Inflammatory macrophage treated with lipopolysaccharide for 1 hour (primary cell): Measurements from ENCODE around the gene NADK.
"Not testable (repeated sequence)": the region's sequence is repeated elsewhere in the genome, so short reads cannot be mapped to it uniquely, and the experiment has no call there.

Experiments
- DNase-seq, 2 donors: peaks; one replicate each; pipeline ENCODE4 v3.0.0-alpha.2; 2020 to 2022

Gene NADK

DNA sequence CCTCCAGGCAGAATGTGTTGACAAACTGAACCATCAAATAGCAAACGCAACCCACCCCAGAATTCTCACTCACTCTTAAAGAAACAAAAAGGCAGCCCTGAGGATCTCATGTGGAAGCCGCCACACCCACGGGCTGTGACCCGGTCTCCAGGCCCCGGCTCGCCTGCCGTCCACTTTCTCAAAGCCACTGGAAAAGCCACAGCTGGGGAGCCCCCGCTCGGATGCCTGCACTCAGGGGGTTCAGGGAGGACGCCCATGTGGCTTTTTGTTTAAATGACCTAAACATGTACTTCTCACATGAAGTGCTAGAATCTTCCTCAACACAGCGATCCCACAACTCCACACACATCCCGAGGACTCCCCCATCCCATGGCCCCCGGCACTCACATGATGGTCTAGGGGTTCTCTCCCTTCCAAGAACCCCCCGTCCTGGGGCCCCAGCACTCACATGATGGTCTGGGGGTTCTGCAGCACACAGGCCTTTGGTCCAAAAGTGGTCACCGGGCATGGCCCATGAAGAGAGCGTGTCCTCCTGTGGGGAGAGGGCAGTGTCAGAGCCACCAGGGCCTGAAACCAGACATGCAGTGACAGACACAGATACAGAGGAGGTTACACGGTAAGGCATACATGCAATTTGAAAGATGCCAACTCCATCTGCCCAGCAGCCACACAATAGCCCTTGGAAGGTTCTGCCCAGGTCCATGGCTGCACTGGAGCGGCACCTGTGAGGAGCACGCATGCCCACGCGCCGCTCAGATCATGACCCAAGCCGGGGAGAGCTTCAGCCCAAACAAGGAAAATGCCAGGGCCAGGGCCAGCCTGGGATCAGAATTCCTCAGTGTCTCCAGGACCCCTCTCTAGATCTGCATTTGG is 16.5 kb downstream of the NADK start:
- DNase-seq: no peak

DNA sequence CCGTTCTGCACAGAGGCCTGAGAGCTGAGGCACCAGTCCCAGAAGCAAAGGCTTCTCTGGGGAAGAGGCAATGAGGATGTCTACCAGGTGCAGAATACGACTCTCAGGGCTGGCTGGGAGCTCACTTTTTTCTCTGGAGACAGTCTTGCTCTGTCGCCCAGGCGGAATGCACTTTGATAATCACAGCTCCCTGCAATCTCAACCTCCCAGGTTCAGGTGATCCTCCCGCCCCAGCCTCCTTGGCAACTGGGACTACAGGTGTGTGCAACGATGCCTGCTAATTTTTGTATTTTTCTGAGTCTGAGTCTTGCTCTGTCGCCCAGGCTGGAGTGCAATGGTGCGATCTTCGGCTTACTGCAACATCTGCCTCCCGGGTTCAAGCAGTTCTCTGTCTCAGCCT is 17.6 kb downstream of the NADK start:
- DNase-seq: no peak

DNA sequence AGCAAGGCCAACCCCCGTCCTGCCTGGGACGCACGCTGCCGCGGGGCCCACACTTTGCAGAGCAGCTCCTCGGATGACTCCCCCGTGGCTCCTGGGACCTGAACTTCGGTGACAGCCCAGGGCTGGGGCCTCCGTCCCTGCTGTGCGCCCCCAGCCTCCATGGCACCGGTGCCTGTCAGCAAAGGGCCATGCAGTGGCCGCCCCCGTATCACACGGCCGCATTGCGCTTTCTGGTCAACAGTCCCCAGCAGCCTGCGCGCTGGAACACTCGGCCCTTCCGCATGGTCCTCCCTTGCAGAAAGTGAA is 18.0 kb downstream of the NADK start:
- DNase-seq: no peak

DNA sequence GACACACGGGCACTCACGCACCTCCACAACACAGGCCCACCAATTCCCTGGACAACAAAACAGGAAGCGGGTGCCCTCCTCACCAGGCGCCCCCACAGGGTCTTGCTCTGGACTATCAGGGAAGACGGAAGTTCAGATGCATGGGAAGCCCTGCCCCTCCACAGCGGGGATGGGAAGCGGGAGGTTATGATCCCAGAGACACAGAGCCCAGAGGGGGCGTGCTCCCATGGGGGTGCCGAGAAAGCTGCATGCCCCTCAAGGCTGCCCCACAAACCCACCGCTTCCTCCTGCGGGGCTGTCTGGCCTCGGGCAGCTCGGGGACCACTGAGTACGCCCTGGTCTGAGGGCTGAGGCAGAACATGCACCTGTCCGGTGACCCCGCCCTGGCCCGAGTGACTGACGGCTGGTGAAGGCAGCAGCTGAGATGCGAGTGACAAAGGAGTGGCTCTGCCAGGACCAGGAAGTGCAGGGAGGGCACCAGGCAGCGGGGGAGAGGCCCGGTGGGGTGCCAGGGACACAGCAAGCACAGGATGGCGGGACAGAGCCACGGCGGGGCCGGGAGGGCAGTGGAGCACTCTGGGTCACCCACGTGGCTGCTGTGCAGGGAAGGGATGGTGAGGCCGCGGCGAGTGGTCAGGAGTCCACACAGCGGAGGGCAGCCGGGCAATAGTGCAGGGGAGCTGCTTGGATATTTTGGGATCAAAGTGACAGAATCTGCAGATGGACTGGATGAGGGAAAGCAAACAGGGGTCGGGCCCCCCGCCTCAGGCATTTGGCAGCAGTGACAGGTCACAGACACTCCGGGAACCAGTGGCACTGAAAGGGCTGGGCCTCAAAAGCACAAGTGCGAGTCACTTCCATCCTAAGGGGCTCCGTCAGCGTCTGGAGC is 18.6 kb downstream of the NADK start:
- no peak for DNase-seq

DNA sequence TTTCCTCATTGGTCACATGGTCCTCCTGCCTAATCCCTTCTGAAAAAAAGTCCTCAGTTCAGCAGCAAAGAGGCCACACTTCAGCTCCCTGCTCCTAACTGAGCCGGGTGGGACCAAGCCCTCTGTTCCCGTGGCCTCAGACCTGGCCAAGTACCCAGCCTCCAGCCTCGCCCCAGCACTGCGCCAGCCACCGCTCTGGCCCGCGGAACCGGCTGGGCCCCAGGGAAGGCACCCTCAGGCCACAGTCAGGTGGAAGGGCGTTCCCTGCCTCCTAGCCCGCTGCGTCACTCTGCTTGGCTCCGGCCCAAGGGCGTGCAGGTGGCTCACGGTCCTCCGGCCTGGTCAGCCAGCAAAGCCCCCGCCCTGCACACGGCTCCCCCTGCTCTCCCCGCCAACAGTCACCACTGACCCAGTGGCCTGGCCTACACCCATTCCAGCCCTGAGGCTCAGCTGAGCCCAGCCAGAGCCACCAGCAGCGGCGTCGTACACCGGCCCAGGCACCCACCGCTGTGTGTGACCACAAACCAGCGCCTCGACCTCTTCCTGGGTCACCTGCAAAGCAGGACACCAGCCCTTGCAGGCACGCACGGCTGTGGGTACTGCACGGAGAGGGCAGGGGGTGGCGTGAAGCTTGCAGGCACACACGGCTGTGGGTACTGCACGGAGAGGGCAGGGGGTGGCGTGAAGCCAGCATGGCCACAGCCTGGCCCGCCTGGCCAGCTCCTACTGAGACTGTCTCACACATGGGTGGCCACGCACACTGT is 19.4 kb downstream of the NADK start:
- DNase-seq: no peak

DNA sequence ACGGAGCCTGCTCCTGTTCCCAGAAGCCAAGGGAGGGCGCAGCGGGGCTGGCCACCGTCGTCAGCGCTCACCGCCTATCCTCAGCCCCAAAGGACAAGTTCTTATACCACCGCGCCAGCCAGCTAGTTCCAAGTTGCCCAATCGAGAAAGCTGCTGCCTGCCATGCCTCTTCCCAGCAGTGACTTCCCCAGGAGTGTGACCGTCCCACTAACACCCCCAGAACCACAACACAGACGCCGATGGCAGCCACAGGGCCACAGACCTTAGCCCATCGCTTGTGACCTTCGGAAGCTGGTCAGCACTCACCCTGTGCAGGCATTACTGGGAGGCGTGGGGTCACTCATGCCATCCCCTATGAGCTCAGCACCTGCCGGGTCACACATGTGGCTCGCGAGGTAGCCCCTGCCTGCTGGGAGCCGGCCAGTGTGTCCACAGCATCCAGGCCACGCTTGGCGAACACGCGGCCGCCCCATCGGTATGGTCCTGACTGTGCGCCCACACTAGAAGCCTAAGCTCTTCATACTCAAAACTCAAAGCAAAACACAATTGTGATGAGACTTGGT is 20.1 kb downstream of the NADK start:
- DNase-seq: no peak

DNA sequence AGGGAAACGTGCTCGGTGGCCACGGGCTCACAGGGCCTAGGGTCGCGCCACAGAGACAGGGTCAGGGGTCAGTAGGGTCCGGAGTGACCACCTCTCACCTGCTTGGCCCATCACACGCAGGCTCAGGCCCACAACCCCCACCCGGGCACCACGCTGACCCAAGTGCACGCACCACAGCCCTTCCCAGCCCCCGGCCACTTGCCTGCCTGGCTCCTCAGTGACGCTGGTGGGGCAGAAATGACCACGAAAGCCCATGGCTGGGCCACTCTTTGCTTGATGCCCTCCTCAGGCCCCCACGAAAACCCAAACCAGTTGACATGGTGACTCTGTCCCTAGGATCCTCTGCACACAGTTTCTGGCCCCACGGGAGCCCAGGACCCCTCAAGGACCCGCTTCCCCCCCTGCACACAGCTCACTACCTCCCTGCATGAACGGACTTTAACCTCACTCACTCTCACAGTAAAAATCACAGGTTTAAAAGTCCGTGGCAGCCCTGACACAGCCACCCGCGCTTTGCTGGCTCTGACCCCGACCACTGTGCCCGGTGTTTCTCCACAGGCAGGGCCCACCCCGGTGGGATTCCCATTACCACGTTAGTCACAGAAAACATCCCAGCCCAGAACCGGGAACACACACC is 20.7 kb downstream of the NADK start:
- DNase-seq: no peak

DNA sequence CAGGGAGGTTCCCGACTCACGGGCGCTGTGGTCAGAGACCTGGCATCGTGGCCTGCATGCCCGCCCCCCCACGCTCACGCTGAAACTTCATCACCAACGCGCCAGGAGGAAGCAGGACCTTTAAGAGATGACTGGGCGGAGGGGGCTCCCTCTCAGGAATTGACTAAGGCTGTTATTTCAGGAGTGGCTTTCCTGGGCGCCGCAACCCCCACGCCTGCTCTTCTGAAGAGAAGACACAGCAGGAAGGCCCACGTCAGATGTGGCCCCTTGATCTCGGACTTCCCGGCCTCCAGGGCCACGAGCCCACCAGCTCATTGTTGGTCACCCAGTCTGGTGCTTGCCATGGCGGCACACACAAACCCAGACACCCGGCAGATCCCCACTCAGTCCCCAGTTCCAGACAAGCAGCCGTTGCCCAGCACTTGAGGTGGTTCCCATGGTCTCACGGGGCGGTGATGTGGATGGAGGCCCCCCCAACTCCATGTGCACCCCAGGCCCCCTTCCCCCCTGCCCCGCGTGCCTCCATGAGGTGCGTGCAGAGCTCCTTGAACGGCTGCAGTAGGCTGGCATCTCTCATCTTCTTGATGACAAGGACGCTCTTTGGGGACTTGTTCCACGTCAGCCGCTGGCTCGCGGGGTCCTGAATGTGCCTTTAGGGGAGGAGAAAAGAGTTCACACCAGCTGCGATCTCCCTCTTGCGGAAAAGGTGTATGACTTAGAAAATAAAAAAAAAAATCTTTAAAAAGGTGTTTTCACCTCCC is 21.4 kb downstream of the NADK start:
- no peak for DNase-seq

DNA sequence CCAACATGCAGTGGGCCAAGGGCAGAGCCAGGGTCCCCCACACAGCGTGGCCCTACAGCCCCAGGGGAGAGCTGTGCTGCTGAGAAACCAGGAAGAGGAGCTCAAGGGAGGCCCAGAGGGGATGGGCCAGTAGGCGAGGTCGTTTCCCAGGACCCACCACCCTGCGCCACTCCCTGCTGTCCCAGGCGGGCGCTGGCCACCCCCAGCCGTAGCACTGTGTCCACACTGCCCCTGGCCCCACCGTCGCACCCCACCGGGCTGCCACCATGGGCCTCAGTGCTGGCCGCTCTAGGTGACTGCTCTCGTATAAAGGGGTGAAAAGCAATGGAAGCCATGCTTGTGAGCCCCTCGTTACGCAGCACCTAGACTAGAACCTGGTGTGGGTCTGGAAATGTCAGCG is 22.4 kb downstream of the NADK start:
- no peak for DNase-seq

DNA sequence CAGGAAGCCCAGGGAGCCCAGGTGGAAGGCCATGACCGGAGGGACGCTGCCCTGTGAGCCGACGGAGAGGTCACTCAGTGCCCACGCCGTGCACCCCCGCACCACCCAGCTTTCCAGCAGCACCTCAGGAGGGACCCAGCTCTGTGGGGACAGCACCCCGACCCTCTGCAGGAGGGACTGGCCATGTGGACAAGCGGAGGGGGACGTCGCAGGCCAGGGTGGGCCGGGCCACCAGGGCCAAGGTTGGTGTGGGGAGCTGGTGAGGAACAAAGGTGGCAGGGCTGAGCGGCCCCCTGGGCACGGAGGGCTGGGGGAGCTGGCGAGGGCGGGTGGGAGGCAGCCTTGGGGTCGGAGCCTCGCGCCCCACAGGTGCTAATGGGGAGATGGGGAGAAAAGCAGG is 22.8 kb downstream of the NADK start:
- no peak for DNase-seq

DNA sequence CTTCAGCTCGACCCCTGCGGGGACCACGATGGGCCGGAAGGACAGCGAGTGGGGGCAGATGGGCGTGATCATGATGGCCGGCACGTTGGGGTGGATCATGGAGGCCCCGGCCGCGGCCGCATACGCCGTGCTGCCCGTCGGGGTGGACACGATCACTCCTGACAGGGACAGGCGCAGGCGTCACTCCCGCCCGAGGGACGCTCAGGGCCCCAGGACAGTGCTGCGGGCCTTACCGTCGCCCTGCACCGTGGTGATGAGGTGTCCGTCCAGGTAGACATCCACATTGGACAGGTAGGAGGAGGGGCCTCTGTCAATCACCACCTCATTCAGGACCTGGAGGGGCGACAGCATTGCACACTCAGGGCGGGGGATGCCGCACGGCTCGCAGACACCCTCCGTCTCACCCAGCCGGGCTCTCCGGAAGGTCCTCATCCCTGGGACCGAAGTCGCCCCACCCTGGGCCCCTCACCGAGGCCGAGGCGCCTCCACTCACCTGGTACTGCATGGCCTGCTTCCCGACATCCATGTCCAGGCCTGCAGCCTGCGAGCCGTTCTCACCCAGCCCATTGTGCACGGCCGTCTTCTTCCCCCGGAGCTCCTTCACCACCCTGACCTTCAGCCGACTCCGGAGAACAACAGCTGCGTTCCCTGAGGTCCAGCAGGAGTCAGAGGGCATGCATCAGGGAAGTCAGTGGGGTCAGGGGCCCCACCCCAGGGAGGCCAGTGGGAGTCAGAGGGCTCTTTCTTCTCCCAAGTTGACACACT is 24.0 kb downstream of the NADK start:
- DNase-seq: no peak

DNA sequence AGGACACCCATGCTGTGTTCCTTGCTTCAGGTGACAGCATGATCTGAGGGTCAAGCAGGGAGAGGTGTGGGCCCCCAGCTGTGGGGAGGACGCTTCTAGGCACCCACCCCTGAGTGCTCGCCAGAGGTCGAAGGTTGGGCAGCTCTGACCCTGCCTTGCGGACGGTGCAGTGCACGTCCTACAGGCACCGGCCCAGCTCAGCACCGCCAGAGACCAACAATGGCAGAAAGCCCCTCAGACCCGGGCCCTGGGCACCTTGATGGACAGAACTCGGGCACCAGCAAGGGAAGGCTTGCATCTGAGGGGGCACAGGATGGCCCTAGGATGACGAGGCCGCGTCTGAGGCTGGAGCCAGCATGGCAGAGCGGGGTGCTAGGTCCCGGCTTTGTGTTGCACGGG is 24.7 kb downstream of the NADK start:
- DNase-seq: no peak

DNA sequence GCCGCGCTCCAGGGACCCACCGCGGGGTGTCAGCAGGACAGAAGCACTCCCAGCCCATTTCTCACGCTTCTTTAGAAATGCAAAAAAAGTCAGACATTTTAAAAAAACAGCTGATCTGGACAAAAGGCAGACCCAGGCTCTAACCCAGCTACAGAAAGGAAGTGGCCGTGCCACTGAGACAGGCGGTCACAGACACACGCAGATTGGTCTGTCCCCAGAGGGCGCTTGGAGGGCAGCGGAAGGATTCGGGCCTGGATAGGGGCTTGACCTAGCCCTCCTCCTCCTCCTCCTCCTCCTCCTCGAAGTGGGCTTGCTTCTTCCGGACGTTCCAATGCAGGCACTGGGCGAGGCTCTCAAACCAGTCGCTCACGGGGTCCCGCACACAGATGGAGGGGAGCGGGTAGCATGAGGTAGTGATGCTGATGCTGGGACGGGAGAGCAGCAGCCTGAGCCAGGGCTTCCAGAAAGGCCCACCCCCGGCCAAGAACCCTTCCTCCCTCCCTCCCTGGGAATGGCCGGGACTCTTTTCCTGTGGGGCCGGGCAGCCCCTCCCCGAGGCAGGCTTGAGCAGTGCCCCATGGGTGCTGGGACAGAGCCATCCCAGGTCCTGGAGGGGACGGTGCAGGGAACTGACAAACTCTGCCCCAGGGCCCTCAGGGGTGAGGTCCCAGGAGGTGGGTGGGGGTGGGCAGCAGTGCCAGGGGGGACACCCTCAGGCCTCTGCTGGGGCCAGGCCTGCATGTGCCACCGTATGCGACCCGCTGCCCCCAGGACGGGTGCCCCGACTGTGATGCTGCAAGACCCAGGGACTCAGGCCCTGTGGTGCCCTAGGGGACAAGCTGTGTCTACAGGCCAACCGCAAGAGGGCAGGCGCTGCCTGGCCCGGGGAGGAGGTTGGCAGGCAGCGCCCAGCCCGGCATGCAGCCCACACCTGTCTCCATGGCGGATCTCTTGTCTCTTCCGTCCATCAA is 25.3 kb downstream of the NADK start:
- no peak for DNase-seq

DNA sequence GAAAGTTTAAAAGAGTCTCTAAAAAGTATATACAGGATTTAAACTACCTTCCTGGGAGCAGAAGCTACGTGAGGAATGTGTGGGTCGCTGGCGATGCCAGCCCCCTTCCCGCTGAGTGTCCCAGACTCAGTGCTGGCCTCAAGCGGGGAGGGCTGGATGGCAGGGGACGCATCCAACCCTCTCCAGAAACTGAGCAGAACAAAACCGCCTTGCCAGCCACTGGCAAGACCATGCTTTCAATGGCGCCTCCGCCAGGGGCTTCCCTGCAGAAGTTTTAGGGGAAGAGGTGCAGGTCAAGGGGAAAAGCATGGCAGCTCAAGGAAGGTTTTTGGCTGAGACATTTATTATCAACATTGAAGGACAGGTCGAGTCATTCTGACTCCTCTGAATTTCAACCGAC is 26.1 kb downstream of the NADK start:
- no peak for DNase-seq

DNA sequence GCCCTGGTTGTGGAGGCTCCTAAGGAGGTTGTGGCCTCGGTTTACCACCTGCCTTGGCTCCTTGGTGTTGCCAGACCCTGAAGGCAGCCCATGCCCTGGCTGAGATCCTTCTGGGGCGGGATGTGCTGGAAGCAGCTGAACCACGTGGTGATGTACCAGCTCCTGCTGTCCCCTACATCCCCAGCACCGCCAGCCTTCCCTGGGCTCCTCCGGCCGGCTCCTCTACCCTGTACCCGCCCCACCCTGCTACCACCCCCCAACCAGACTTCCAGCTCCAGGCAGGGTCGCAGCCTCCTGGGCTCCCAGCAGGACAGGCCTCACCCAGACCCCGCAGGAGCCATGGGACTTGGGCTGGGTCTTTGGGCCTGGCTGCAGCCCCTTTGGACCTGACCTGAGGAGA is 28.3 kb downstream of the NADK start:
- DNase-seq: not testable (repeated sequence)

DNA sequence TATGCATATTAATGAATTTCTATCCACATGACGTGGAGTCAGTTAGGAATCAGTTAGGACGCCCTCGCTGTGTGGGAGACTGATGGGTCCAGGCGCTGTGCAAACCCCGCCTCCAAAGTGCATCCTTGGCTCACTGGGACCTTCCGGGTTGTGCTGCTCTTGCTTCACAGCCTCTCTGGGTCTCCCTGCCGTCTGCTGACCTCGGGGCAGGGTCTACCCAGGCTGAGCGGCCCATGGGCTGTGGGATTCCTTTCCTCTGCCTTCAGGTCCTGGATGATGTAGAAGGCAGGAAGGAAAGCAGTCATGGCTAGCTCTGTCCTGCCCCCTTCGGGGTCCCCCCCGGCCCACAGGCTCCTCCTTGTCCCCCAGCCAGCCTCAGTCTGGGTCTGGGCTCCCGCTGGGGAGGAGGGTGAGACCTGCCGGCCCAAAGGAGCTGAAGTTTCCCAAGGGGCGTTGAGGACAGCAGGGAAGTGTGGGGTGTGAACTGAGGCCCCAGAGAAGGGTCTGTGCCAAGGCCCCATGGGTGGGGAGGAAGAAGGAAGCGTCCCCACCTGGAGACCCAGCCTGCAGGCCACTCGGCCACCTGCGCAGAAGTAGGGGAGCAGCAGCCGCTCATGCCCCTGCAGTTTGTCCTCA is 29.5 kb downstream of the NADK start:
- DNase-seq: no peak

DNA sequence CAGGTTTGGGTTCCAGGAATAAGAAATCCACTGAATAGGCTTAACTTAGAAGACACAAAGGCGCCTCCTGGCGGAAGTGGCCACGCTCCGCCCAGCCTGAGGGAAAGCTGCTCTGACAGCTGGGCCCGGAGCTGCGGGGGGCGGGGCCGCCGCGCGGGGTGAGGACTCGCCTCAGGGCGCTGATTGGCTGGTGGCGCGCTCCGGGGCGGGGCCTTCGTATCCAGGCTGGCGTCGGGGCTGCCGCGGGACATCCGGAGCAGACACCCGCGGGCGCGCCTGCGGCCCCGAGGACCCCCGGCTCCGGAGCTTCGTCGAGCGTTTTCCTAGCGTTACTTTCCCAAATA is 31.7 kb downstream of the NADK start:
- not testable (repeated sequence) for DNase-seq

DNA sequence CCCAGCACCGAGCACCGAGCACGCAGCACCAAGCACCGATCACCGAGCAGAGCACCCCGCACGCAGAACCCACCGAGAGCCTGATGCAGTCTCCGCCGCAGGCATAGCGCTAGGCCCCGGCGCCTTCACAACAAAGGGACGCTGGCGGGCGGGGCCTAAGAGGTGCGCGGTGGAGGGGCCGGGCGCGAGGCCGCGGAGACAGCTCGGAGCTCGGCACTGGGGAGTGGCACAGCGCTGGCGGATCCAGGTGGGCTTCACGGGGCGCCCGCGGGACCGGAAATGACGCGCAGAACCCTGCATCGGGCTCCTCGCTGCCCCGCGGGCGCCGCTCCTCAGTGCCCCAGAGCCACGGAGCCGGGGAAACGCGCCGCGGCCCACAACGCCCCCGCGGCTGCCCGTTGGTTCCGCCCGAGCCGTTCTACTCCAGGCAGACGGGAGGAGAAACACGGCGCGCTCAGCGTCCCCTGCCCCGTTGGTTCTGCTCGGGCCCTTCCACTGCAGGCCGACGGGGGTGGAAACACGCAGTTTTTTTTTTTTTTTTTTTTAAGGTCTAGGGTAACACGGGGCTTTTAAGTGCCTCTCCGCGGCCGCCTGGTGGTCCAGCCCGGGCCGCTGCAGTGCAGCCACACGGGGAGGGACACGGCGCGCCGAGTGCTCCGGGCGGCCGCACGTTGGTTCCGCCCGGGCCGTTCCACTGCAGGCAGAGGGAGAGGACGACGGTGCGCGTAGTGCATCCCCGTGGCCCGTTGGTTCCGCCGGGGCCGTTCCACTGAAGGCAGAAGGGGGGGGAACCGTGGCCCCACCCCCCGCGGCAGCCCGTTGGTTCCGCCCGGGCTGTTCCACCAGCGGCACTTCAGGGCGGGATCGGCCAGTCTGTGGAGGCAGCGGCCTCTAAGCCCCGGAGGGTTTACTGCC is 32.4 kb downstream of the NADK start:
- peak; percentile 52 to 70 for DNase-seq
